Measurements from ENCODE around the gene YWHAG. TPM values are rescaled to one million over a fixed set of nuclear protein-coding genes. Genes with fewer than 3 reads are reported as not detected.

YWHAG gene
- total and polyA plus RNA-seq, 9 of the 15 experiments (the other 6 are each of a cell fraction or from before 2014, with no cell fraction given): 30.4 to 246 (median 94.5) TPM

DNA sequence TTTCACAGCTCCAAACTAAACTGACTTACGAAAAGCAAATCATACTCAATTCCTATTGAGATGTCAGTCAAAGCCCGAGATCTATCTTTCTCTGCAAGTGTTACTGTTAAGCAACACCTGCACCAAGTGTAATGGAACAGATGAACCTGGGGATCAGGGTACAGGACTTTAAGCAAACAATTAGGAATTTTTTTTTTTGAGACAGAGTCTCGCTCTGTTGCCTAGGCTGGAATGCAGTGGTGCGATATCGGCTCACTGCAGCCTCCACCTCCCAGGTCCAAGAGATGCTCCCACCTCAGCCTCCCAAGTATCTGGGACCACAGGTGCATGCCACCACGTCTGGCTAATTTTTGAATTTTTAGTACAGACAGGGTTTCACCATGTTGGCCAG, 14.9 kb downstream of the YWHAG start:
- Histone ChIP-seq H3K9ac (ENCODE audit: insufficient read depth in 1 of 2, low read depth in 2 of 2, low read length in 2 of 2) (no peak overlapping the region), H3K36me3 (ENCODE audit: control insufficient read depth, insufficient read depth, low read length) (peaks cover 94% of the 10 kb centered on the region), H3K9me1 (ENCODE audit: control insufficient read depth, insufficient read depth, low read length) (no peaks in the 10 kb centered on the region), H4K20me1 (replicated peaks; ENCODE audit: control insufficient read depth, insufficient read depth, low read length) (peaks cover 31% of the 10 kb centered on the region), H3K9me3 (replicated peaks; ENCODE audit: control insufficient read depth, insufficient read depth, low read depth, low read length) (no peaks in the 10 kb centered on the region), H3K27me3 (ENCODE audit: control insufficient read depth in 2 of 2, insufficient read depth in 2 of 2, low read length in 2 of 2) (no peaks in the 10 kb centered on the region), H2AFZ (ENCODE audit: low read depth, low read length) (no peak overlapping the region), H3K4me2 (ENCODE audit: insufficient read depth, low read length) (no peak overlapping the region), H3K4me3 (no peak overlapping the region), H3K79me2 (ENCODE audit: control insufficient read depth, insufficient read depth, low read length) (peaks cover 100% of the 10 kb centered on the region), H3K4me1 (replicated peaks in 1 of 2; ENCODE audit: control insufficient read depth in 2 of 2, insufficient read depth in 2 of 2, low read length in 2 of 2) (peaks cover 6 to 24% of the 10 kb centered on the region in 2 experiments; a peak in 4 of 5 replicates), H3K27ac (ENCODE audit: extremely low read depth, low read depth, low read length) (no peak overlapping the region)
- ChIA-PET POLR2A (interaction anchor here (0.8 to 2.8 kb wide), 7 partner anchors 11 to 21 kb away, joined by 3 to 12 read pairs (median 3); partner anchors contain the start of gene YWHAG), CTCF (ENCODE audit: low intra/inter-chr PET ratio) (interaction anchor here (0.6 kb wide), 1 partner anchor 160 kb away, joined by 4 read pairs; no protein-coding TSS in a partner anchor)
- intact Hi-C loops (cut with micrococcal nuclease): no loop called here
- no peak for TF ChIP-seq HNRNPUL1 (IDR thresholded peaks at IDR 0.05; ENCODE audit: low read length)
- no peak for TF ChIP-seq MLX (CRISPR knock-in tag; conservative IDR thresholded peaks at IDR 0.05)
- no peak for TF ChIP-seq ZNF3 (CRISPR knock-in tag; IDR thresholded peaks at IDR 0.05)
- no peak for TF ChIP-seq CBX8 (IDR thresholded peaks at IDR 0.05; ENCODE audit: borderline replicate concordance, extremely low read depth, low read depth, low read length, poor library complexity, severe bottlenecking)
- no peak for TF ChIP-seq RNF2 (IDR thresholded peaks at IDR 0.05)
- no TSS peak for BruUV-seq (replicated peaks)
- WGBS (ENCODE audit: insufficient coverage, low coverage, missing lambda C conversion rate): 98% methylated on average over 6 of the region's 6 CpGs
- no peak for FAIRE-seq
- DNase-seq (ENCODE audit: extremely low read depth in 1 of 4, low spot score in 3 of 4): no peak
- no peak for ATAC-seq
- in situ Hi-C loops (cut with MboI): no loop called here
